GM23248 (cell line): Measurements from ENCODE around the gene LEFTY2.

ENCODE experiments used
- EZH2 ChIP-seq: fragments of 200-600 bp; sonication (generic); IDR thresholded peaks from 2 replicates; pipeline ENCODE4 v1.6.1; 2018; ENCODE audit warnings: antibody characterized with exemption, mild to moderate bottlenecking; ENCODE audit not compliant: insufficient read depth, poor library complexity, severe bottlenecking
- EZH2phosphoT487 ChIP-seq: fragments of 200-600 bp; sonication (generic); IDR thresholded peaks from 2 replicates; pipeline ENCODE4 v1.6.1; 2018; ENCODE audit warnings: antibody characterized with exemption, moderate library complexity, mild to moderate bottlenecking, low read depth; ENCODE audit not compliant: insufficient read depth

DNA sequence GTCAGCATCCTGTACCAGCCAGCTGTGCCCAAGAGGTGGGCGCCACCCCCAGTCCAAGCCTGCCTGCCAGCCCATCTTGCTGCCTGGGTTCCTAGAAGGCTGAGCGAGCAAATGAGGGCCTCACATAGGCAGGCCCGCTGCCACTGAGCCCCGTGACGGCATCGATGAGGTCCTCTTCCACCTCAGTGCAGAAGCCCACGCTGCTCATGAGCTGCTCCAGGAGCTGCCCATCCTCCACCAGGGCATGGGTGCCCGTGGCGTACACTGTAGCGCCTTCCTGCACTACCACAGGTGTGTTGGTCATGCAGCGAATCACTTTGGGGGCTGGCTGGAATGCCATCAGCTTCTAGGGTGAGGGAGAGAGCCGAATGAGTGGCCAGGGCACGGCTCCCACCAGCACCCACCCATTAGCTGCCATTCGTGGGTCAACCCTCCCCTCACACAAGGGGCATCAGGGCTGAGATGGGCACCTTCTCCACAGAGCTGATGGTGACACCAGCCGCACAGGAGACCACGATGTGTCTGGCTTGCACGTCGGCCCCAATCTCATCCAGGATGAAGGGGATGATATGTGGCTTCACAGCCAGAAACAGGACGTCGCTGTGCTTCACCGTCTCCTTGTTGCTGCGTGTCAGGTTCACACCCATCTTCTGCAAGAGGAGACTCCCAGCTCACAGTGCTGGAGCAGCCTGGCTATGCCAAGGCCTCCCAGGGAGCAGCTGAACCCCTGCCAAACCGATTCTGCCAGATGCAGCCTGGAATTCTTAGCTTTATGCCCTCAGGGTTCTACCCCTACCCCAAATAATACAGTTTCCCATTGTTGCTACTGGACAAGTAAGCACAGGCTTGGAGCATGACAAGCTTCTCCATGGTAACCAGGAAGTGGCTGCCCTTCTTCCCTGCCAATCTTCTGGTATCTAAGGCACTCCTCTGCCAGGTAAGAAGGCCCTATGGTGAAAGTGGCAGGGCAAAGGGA is 19.0 kb downstream of the LEFTY2 start:
- TF ChIP-seq EZH2 (no peak), EZH2phosphoT487 (no peak)
